HG02798 (cell line): Measurements from ENCODE around the gene KCNJ11.
"Not testable (repeated sequence)": the region's sequence is repeated elsewhere in the genome, so short reads cannot be mapped to it uniquely, and the experiment has no call there.

Experiments used
- ATAC-seq: cut with Tn5 transposase; IDR thresholded peaks from one replicate; pipeline ENCODE4 v1.9.1; 2021; ENCODE audit warnings: mild to moderate bottlenecking; ENCODE audit not compliant: unreplicated experiment, poor library complexity

KCNJ11 gene

GRCh38 chr11:17388609-17389210, at the start of gene KCNJ11:
Gene KCNJ11 (minus strand): TSS chr11:17388659. CDS start chr11:17388091, 568 bp downstream.
- ATAC-seq, result peak; percentile 47

DNA sequence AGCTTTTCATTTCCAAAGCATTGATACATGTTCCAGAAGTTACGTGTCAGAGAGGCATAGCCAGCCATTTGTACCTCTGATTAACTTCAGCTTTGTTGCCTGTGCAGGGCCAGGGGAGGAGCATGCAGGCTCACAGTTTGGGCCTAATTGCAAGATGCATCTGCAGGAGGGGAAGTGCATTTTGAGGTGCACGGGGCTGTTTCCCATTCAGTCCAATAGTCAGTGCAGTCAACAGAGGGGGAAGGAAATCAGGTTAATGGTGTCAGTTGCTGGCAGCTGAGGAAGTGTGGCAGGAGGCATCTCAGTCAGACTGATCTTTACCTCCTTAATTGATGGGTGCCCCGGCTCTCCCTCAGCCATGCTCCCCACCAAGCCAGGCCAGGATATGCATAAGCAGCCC, 48.9 kb upstream of the KCNJ11 start:
- no peak for ATAC-seq

- no peak for ATAC-seq
Measured at GRCh38 chr11:17434108-17434507, 45.6 kb upstream of the KCNJ11 start.

- ATAC-seq, result no peak
Measured at GRCh38 chr11:17432002-17432401, 43.5 kb upstream of the KCNJ11 start.

- no peak for ATAC-seq
Measured at GRCh38 chr11:17431139-17431538, 42.7 kb upstream of the KCNJ11 start.

DNA sequence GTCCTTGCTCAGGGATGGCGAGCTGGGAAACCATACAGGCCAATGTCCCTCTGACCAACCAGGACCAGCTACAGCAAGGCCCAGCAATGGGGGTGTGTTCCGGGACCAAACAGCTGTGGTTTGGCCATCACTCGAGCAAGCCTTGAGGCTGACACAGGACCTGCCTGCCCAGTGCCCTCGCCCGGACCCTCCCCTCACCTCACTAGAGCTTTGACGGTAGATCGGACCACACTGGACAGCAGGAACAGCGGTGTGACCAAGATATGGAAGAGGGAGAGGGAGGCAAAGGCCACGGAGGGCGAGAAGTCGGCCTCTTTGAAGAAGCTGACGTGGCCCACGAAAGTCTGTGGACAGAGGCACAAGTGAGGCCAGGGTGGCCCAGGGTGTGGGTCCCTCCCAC, 42.2 kb upstream of the KCNJ11 start:
- no peak for ATAC-seq

- ATAC-seq, result no peak
Measured at GRCh38 chr11:17428925-17429324, 40.5 kb upstream of the KCNJ11 start.

DNA sequence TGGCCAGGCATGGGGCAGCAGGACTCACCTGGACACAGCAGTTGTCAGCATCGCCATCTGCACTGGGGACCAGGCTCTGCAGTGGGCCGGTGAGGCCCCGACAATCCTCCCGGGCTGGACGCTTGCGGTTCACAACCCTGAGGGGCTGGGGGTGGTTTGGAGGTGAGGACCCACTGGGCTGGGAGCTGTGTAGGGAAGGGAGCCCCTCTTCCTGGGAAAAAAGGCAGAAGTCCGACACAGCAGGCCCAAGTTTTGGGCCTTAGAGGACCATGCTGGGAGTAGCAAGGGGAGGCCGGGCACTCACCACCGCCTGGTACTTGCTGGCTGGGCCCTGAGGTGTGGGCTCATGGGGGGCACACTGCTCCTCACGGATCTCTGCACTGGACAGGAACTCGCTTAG, 39.8 kb upstream of the KCNJ11 start:
- ATAC-seq, result no peak

DNA sequence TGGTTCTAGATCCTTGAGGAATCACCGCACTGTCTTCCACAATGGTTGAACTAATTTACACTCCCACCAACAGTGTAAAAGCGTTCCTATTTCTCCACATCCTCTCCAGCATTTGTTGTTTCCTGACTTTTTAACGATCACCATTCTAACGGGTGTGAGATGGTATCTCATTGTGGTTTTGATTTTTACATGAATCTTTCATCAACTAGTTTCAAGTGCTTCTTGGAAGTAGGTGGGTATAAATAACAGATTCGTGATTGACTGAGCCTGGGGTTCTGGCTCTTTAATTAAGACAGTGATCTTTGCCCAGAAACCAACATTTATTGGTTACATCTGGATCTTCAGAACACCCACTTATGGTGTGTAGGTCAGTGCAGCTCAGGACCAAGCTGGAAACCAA, 37.8 kb upstream of the KCNJ11 start:
- ATAC-seq, result not testable (repeated sequence)

- ATAC-seq, result no peak
Measured at GRCh38 chr11:17423533-17424310, 35.3 kb upstream of the KCNJ11 start.

- ATAC-seq, result no peak
Measured at GRCh38 chr11:17421781-17422180, 33.3 kb upstream of the KCNJ11 start.

DNA sequence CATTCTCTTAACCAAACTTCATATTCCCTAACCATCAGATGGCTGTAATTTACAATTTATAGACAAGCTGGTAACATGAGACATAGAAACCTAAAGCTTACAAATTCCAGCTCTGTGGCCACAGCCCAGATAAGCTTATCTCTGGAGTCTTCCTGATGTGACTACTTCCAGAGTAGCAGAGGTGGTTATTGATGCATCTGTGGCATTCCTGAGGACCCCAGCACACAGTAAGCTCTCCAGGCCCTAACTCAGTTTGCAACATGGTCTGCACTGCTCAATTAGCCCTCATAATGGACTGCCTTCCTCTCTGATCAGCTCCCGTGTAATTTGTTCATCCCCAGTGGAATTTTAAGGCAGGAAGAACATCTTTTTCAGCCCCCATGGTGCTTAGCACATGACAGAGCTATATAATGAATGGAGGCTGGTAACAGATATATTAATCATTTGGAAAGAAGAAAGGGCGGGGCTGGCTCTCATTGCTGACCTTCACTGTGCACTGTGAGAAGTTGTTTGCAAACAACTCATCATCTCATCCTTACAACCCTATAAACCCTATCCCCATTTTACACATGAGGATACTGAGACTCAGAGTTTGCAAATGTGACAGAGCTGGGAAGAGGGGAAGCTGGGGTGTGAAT, 30.1 kb upstream of the KCNJ11 start:
- no peak for ATAC-seq

GRCh38 chr11:17416492-17416891, 28.0 kb upstream of the KCNJ11 start:
- ATAC-seq, result no peak

- no peak for ATAC-seq
Measured at GRCh38 chr11:17415523-17416104, 27.2 kb upstream of the KCNJ11 start.

- no peak for ATAC-seq
Measured at GRCh38 chr11:17414992-17415391, 26.5 kb upstream of the KCNJ11 start.

GRCh38 chr11:17414317-17414737, 25.9 kb upstream of the KCNJ11 start:
- no peak for ATAC-seq

GRCh38 chr11:17413414-17414316, 25.2 kb upstream of the KCNJ11 start:
- ATAC-seq, result no peak

- ATAC-seq, result no peak
Measured at GRCh38 chr11:17412488-17413180, 24.2 kb upstream of the KCNJ11 start.

GRCh38 chr11:17411418-17411817, 23.0 kb upstream of the KCNJ11 start:
- no peak for ATAC-seq
